Measurements from ENCODE around the gene PDE6A. TPM values are rescaled to one million over a fixed set of nuclear protein-coding genes. Genes with fewer than 3 reads are reported as not detected.

Gene PDE6A
- total and polyA plus RNA-seq, 9 donors = 0.05 to 0.68 (median 0.15) TPM

GRCh38 chr5:149840226-149840825, 104.3 kb downstream of the PDE6A start:
- Histone ChIP-seq H3K36me3 (no peaks in the 10 kb centered on the region), H3K4me1 (ENCODE audit: insufficient read depth) (no peaks in the 10 kb centered on the region), H3K4me3 (no peak overlapping the region), H3K27ac (no peak overlapping the region), H3K9me3 (no peaks in the 10 kb centered on the region), H3K27me3 (no peaks in the 10 kb centered on the region)
- 77 to 78% (median 77%) methylated on average over 8 of the region's 8 CpGs for WGBS, 3 donors
- intact Hi-C loops (cut with DNase I) = no loop called here
- no peak for DNase-seq
- no peak for TF ChIP-seq EP300 (IDR thresholded peaks at IDR 0.05)
- no peak for TF ChIP-seq CTCF (IDR thresholded peaks at IDR 0.05)
- TF ChIP-seq POLR2A (IDR thresholded peaks at IDR 0.05) = no peak

GRCh38 chr5:149839761-149840160, 104.8 kb downstream of the PDE6A start:
- Histone ChIP-seq H3K4me3 (no peak overlapping the region), H3K9me3 (no peaks in the 10 kb centered on the region), H3K27ac (no peak overlapping the region), H3K27me3 (no peaks in the 10 kb centered on the region), H3K36me3 (no peaks in the 10 kb centered on the region), H3K4me1 (ENCODE audit: insufficient read depth) (no peaks in the 10 kb centered on the region)
- TF ChIP-seq POLR2A (IDR thresholded peaks at IDR 0.05) = no peak
- no peak for TF ChIP-seq CTCF (IDR thresholded peaks at IDR 0.05)
- no peak for TF ChIP-seq EP300 (IDR thresholded peaks at IDR 0.05)
- no peak for DNase-seq
- intact Hi-C loops (cut with DNase I) = loop anchor here (5.0 to 10.0 kb wide), 4 partner anchors 148 to 375 kb away; no protein-coding TSS in a partner anchor
- WGBS, 3 donors = 24 to 48% (median 47%) methylated on average over 16 of the region's 16 CpGs

GRCh38 chr5:149838881-149839739, 105.5 kb downstream of the PDE6A start:
- no peaks in the 10 kb centered on the region for H3K9me3 ChIP-seq
- no peaks in the 10 kb centered on the region for H3K4me1 ChIP-seq (ENCODE audit: insufficient read depth)
- intact Hi-C loops (cut with DNase I) = loop anchor here (5.0 to 10.0 kb wide), 4 partner anchors 148 to 376 kb away; no protein-coding TSS in a partner anchor
- H3K27me3 ChIP-seq = no peaks in the 10 kb centered on the region
- no peak for DNase-seq
- H3K4me3 ChIP-seq = no peak overlapping the region
- H3K36me3 ChIP-seq = no peaks in the 10 kb centered on the region
- no peak overlapping the region for H3K27ac ChIP-seq
- 85 to 96% (median 92%) methylated on average over 6 of the region's 6 CpGs for WGBS, 3 donors
- no peak for TF ChIP-seq CTCF (IDR thresholded peaks at IDR 0.05)
- no peak for TF ChIP-seq EP300 (IDR thresholded peaks at IDR 0.05)
- no peak for TF ChIP-seq POLR2A (IDR thresholded peaks at IDR 0.05)

- no peak overlapping the region for H3K4me3 ChIP-seq
- H3K4me1 ChIP-seq (ENCODE audit: insufficient read depth) = no peaks in the 10 kb centered on the region
- WGBS, 3 donors = 16 to 20% (median 19%) methylated on average over 7 of the region's 7 CpGs
- intact Hi-C loops (cut with DNase I) = loop anchor here (5.0 to 10.0 kb wide), 4 partner anchors 150 to 377 kb away; no protein-coding TSS in a partner anchor
- DNase-seq = peak in 3 of 5 donors; percentile 30 to 63 (median 47)
- H3K27me3 ChIP-seq = no peaks in the 10 kb centered on the region
- TF ChIP-seq CTCF (IDR thresholded peaks at IDR 0.05) (peak in 1 of 3 donors; percentile 20), POLR2A (IDR thresholded peaks at IDR 0.05) (no peak), EP300 (IDR thresholded peaks at IDR 0.05) (no peak)
- no peak overlapping the region for H3K27ac ChIP-seq
- no peaks in the 10 kb centered on the region for H3K9me3 ChIP-seq
- H3K36me3 ChIP-seq = no peaks in the 10 kb centered on the region
Measured at GRCh38 chr5:149837680-149838269, 106.8 kb downstream of the PDE6A start.

Measured in ovary (tissue), 9 donors.